ENCODE data around the gene PDK4. TPM values are rescaled to one million over a fixed set of nuclear protein-coding genes. Genes with fewer than 3 reads are reported as not detected.

PDK4 gene
- total and polyA plus RNA-seq, 8 donors = 53.5 to 697 (median 111) TPM

- intact Hi-C loops (cut with DNase I; ENCODE audit: low total_unique reads) = no loop called here
- TF ChIP-seq POLR2AphosphoS5 (IDR thresholded peaks at IDR 0.05) (no peak), CTCF (IDR thresholded peaks at IDR 0.05) (no peak), POLR2A (IDR thresholded peaks at IDR 0.05) (no peak), EP300 (IDR thresholded peaks at IDR 0.05) (no peak)
- 59 to 97% (median 90%) methylated on average over 3 of the region's 3 CpGs for WGBS, 5 donors
- H3K4me3 ChIP-seq = no peak overlapping the region
- H3K4me1 ChIP-seq = no peaks in the 10 kb centered on the region
- no peaks in the 10 kb centered on the region for H3K36me3 ChIP-seq
- no peaks in the 10 kb centered on the region for H3K27me3 ChIP-seq
- no peak overlapping the region for H3K27ac ChIP-seq
- H3K9me3 ChIP-seq = peaks cover 0 to 3% (median 0%) of the 10 kb centered on the region in 4 donors
- DNase-seq = no peak
Measured at GRCh38 chr7:95620631-95621030, 24.3 kb upstream of the PDK4 start.

GRCh38 chr7:95619921-95620320 is 23.6 kb upstream of the PDK4 start:
- DNase-seq = no peak
- Histone ChIP-seq H3K9me3 (peaks cover 0 to 3% (median 1%) of the 10 kb centered on the region in 4 donors), H3K36me3 (no peaks in the 10 kb centered on the region), H3K27ac (no peak overlapping the region), H3K4me1 (no peaks in the 10 kb centered on the region), H3K27me3 (no peaks in the 10 kb centered on the region), H3K4me3 (no peak overlapping the region)
- TF ChIP-seq POLR2AphosphoS5 (IDR thresholded peaks at IDR 0.05) = no peak
- TF ChIP-seq POLR2A (IDR thresholded peaks at IDR 0.05) = no peak
- no peak for TF ChIP-seq CTCF (IDR thresholded peaks at IDR 0.05)
- TF ChIP-seq EP300 (IDR thresholded peaks at IDR 0.05) = no peak
- intact Hi-C loops (cut with DNase I; ENCODE audit: low total_unique reads) = no loop called here
- WGBS, 5 donors = 59 to 72% (median 67%) methylated on average over 1 of the region's 1 CpG

GRCh38 chr7:95619517-95619916 is 23.2 kb upstream of the PDK4 start:
- TF ChIP-seq EP300 (IDR thresholded peaks at IDR 0.05) (no peak), CTCF (IDR thresholded peaks at IDR 0.05) (no peak), POLR2A (IDR thresholded peaks at IDR 0.05) (no peak), POLR2AphosphoS5 (IDR thresholded peaks at IDR 0.05) (no peak)
- DNase-seq = no peak
- Histone ChIP-seq H3K4me1 (no peaks in the 10 kb centered on the region), H3K27me3 (no peaks in the 10 kb centered on the region), H3K4me3 (no peak overlapping the region), H3K36me3 (no peaks in the 10 kb centered on the region), H3K9me3 (peaks cover 0 to 7% (median 3%) of the 10 kb centered on the region in 4 donors), H3K27ac (no peak overlapping the region)
- intact Hi-C loops (cut with DNase I; ENCODE audit: low total_unique reads) = no loop called here
- WGBS, 5 donors = 91 to 95% (median 95%) methylated on average over 2 of the region's 2 CpGs

GRCh38 chr7:95614442-95614940 is 18.2 kb upstream of the PDK4 start:
- Histone ChIP-seq H3K4me3 (no peak overlapping the region), H3K36me3 (no peaks in the 10 kb centered on the region), H3K4me1 (peaks cover 13 to 20% (median 17%) of the 10 kb centered on the region in 4 donors), H3K27me3 (no peaks in the 10 kb centered on the region), H3K27ac (no peak overlapping the region), H3K9me3 (peaks cover 0 to 10% (median 6%) of the 10 kb centered on the region in 4 donors)
- DNase-seq = no peak
- intact Hi-C loops (cut with DNase I; ENCODE audit: low total_unique reads) = no loop called here
- no peak for TF ChIP-seq POLR2AphosphoS5 (IDR thresholded peaks at IDR 0.05)
- TF ChIP-seq POLR2A (IDR thresholded peaks at IDR 0.05) = no peak
- TF ChIP-seq EP300 (IDR thresholded peaks at IDR 0.05) = no peak
- TF ChIP-seq CTCF (IDR thresholded peaks at IDR 0.05) = no peak
- 89 to 99% (median 94%) methylated on average over 1 of the region's 1 CpG for WGBS, 5 donors

Measured in stomach (tissue), 9 donors.